Measurements from ENCODE around the gene ACOXL. TPM values are rescaled to one million over a fixed set of nuclear protein-coding genes. Genes with fewer than 3 reads are reported as not detected.

ACOXL gene
- total RNA-seq, 2 donors from 2014 or later, result not detected

DNA sequence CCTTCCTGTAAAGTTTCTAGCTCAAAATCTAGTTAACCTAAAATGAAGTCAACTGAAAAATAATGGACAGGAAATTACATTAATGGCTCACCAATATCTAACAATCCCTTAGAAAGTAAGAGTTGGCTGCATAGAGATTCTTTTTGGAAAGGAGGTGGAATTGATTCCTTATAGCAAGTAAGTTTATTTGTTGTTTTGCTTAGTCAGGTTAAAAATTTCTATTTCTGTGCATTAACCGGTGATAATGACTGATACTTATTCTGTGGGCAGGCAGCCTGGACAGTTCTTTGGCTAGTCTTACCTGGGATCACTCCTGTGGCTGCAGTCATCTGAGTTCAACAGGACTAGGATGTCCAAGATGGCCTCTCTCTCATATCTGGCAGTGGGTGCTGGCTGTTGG lies 381.5 kb downstream of the ACOXL start:
- Histone ChIP-seq H3K9me3 (no peaks in the 10 kb centered on the region), H3K36me3 (no peaks in the 10 kb centered on the region), H3K4me1 (ENCODE audit: control insufficient read depth in 1 of 2, low read depth in 2 of 2) (peaks cover 0 to 20% of the 10 kb centered on the region in 2 donors), H3K4me3 (no peak overlapping the region), H3K27ac (no peak overlapping the region), H3K27me3 (replicated peaks; ENCODE audit: insufficient read depth) (no peaks in the 10 kb centered on the region)
- TF ChIP-seq, protein P1, sequence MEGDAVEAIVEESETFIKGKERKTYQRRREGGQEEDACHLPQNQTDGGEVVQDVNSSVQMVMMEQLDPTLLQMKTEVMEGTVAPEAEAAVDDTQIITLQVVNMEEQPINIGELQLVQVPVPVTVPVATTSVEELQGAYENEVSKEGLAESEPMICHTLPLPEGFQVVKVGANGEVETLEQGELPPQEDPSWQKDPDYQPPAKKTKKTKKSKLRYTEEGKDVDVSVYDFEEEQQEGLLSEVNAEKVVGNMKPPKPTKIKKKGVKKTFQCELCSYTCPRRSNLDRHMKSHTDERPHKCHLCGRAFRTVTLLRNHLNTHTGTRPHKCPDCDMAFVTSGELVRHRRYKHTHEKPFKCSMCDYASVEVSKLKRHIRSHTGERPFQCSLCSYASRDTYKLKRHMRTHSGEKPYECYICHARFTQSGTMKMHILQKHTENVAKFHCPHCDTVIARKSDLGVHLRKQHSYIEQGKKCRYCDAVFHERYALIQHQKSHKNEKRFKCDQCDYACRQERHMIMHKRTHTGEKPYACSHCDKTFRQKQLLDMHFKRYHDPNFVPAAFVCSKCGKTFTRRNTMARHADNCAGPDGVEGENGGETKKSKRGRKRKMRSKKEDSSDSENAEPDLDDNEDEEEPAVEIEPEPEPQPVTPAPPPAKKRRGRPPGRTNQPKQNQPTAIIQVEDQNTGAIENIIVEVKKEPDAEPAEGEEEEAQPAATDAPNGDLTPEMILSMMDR (IDR thresholded peaks at IDR 0.05), result no peak
- DNase-seq (ENCODE audit: low spot score) (no peak), ATAC-seq (ENCODE audit: insufficient number of reproducible peaks, low FRiP score, low read depth) (no peak)

- peaks cover 4 to 35% of the 10 kb centered on the region in 2 donors for H3K4me1 ChIP-seq (ENCODE audit: control insufficient read depth in 1 of 2, low read depth in 2 of 2)
- TF ChIP-seq, protein P1 (IDR thresholded peaks at IDR 0.05), result no peak
- ATAC-seq (ENCODE audit: insufficient number of reproducible peaks, low FRiP score, low read depth) (no peak), DNase-seq (ENCODE audit: low spot score) (no peak)
- no peak overlapping the region for H3K27ac ChIP-seq
- H3K36me3 ChIP-seq, result no peaks in the 10 kb centered on the region
- no peak overlapping the region for H3K4me3 ChIP-seq
- H3K9me3 ChIP-seq, result no peaks in the 10 kb centered on the region
- no peaks in the 10 kb centered on the region for H3K27me3 ChIP-seq (replicated peaks; ENCODE audit: insufficient read depth)
Measured at GRCh38 chr2:111116011-111116746, 383.8 kb downstream of the ACOXL start.

- no peaks in the 10 kb centered on the region for H3K36me3 ChIP-seq
- DNase-seq (ENCODE audit: low spot score) (no peak), ATAC-seq (ENCODE audit: insufficient number of reproducible peaks, low FRiP score, low read depth) (no peak)
- H3K9me3 ChIP-seq, result no peaks in the 10 kb centered on the region
- H3K27ac ChIP-seq, result no peak overlapping the region
- peaks cover 4 to 40% of the 10 kb centered on the region in 2 donors for H3K4me1 ChIP-seq (ENCODE audit: control insufficient read depth in 1 of 2, low read depth in 2 of 2)
- no peaks in the 10 kb centered on the region for H3K27me3 ChIP-seq (replicated peaks; ENCODE audit: insufficient read depth)
- peak overlapping the region; percentile 86 for H3K4me3 ChIP-seq
- TF ChIP-seq, protein P1 (IDR thresholded peaks at IDR 0.05), result peak; percentile 86
Measured at GRCh38 chr2:111116843-111117597, 384.6 kb downstream of the ACOXL start.

DNA sequence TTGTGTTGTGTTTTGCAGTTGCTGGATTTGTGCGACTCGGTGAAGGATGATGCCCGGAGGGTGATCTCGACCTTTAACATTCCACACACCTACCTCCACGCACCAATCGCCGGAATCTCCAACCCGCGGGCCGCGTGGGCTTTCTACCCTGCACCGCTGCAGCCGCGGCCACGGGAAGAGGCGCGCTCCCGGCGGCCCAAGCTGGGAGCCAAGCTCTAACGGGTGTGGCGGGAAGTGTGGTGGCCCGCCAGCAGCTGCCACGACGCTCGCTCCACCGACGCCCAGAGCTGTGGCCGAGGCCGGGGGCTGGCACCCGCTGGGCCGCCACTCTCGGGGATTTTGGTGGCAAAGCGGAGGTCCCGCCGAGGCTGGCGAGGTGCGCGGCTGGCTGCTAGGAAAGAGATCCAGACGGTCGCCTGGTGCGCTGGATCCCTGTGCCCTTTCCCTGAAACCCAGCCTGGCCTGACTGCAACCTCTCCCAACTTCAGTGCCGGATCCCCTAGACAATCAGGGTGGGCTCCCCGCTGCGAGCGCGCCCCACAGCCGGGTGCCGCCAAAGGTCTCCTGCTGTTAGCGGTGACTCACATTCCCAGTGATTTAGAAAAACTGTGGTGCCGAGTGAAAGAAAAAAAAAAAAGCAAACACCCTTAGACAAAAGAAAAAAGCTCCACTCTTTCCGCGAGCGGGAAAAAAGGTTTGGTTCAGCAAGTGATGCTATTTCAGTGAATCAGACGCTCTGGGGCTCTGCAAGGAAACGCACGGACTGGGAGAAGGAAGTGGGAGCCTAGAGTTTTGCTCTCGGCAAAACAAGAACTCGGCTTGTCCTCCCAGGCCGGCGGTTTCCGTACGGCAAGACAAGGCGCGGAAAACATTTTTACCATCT lies 385.5 kb downstream of the ACOXL start:
- ATAC-seq (ENCODE audit: insufficient number of reproducible peaks, low FRiP score, low read depth) (no peak), DNase-seq (ENCODE audit: low spot score) (no peak)
- peak overlapping the region; percentile 17 to 40 for H3K27ac ChIP-seq
- peaks cover 4 to 41% of the 10 kb centered on the region in 2 donors for H3K4me1 ChIP-seq (ENCODE audit: control insufficient read depth in 1 of 2, low read depth in 2 of 2)
- no peaks in the 10 kb centered on the region for H3K9me3 ChIP-seq
- H3K36me3 ChIP-seq, result no peaks in the 10 kb centered on the region
- no peaks in the 10 kb centered on the region for H3K27me3 ChIP-seq (replicated peaks; ENCODE audit: insufficient read depth)
- peak overlapping the region; percentile 86 for H3K4me3 ChIP-seq
- TF ChIP-seq, protein P1 (IDR thresholded peaks at IDR 0.05), result no peak

Data from thoracic aorta (tissue), 2 donors.